Panc1 (cell line): ENCODE measurements around the gene GRID2IP.

Experiments used
- CTCF ChIP-seq: fragments of 450-650 bp; IDR thresholded peaks from 2 replicates; pipeline ENCODE4 v1.5.1; 2017; ENCODE audit warnings: mild to moderate bottlenecking
- POLR2AphosphoS5 ChIP-seq: IDR thresholded peaks from 2 replicates; pipeline ENCODE4 v1.6.1; 2012; ENCODE audit warnings: mild to moderate bottlenecking, low read depth, low read length, moderate library complexity
- REST ChIP-seq, 2 experiments: IDR thresholded peaks; 2 replicates each; pipeline ENCODE4 v1.6.1; 2011 to 2012; ENCODE audit warnings: low read depth in 2 of 2, control low read depth in 1 of 2, low read length in 1 of 2, mild to moderate bottlenecking in 1 of 2, moderate library complexity in 1 of 2; ENCODE audit not compliant: insufficient read depth in 1 of 2
- SIN3A ChIP-seq: IDR thresholded peaks from 2 replicates; pipeline ENCODE4 v1.6.1; 2012; ENCODE audit warnings: low read depth, mild to moderate bottlenecking, low read length, moderate library complexity, borderline replicate concordance; ENCODE audit not compliant: insufficient read depth
- TCF7L2 ChIP-seq: IDR thresholded peaks from 2 replicates; pipeline ENCODE4 v1.6.1; 2011; ENCODE audit warnings: mild to moderate bottlenecking, low read depth, low read length, inconsistent platforms

GRCh38 chr7:6461946-6462550 lies 89.2 kb downstream of the GRID2IP start:
- TF ChIP-seq REST (IDR thresholded peaks at IDR 0.05; ENCODE audit: insufficient read depth in 1 of 2, low read depth in 2 of 2, low read length in 1 of 2) (no peak), POLR2AphosphoS5 (no peak), CTCF (no peak), TCF7L2 (no peak), SIN3A (no peak)
